ENCODE results near the gene ROGDI.

Gene ROGDI

GRCh38 chr16:4799171-4799855, 3.1 kb downstream of the ROGDI start:
- H3K9me2 ChIP-seq (ENCODE audit: low read depth, low read length), result no peaks in the 10 kb centered on the region
- no peaks in the 10 kb centered on the region for H3K79me2 ChIP-seq (ENCODE audit: insufficient read depth, low read length)
- no peak overlapping the region for H3K4me3 ChIP-seq (ENCODE audit: low read depth, low read length, poor library complexity, severe bottlenecking)
- TF ChIP-seq, protein P1, sequence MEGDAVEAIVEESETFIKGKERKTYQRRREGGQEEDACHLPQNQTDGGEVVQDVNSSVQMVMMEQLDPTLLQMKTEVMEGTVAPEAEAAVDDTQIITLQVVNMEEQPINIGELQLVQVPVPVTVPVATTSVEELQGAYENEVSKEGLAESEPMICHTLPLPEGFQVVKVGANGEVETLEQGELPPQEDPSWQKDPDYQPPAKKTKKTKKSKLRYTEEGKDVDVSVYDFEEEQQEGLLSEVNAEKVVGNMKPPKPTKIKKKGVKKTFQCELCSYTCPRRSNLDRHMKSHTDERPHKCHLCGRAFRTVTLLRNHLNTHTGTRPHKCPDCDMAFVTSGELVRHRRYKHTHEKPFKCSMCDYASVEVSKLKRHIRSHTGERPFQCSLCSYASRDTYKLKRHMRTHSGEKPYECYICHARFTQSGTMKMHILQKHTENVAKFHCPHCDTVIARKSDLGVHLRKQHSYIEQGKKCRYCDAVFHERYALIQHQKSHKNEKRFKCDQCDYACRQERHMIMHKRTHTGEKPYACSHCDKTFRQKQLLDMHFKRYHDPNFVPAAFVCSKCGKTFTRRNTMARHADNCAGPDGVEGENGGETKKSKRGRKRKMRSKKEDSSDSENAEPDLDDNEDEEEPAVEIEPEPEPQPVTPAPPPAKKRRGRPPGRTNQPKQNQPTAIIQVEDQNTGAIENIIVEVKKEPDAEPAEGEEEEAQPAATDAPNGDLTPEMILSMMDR (IDR thresholded peaks at IDR 0.05; ENCODE audit: low read length), result no peak
- no peak for TF ChIP-seq EZH2 (IDR thresholded peaks at IDR 0.05; ENCODE audit: borderline replicate concordance, low read length)
- H3K27me3 ChIP-seq (ENCODE audit: insufficient read depth, low read length), result peaks cover 3% of the 10 kb centered on the region; the same call in 1 of the 2 replicates
- no peak overlapping the region for H3K27ac ChIP-seq (ENCODE audit: low read depth, low read length, poor library complexity, severe bottlenecking)
- no peak overlapping the region for H3K9ac ChIP-seq (ENCODE audit: low read length)
- H3K4me2 ChIP-seq (ENCODE audit: low read length), result no peak overlapping the region
- no peak overlapping the region for H2AFZ ChIP-seq (ENCODE audit: low read length)
- H3F3A ChIP-seq (ENCODE audit: insufficient read depth, low read length), result no peaks in the 10 kb centered on the region
- H3K36me3 ChIP-seq (ENCODE audit: insufficient read depth, low read length), result peaks cover under 1% of the 10 kb centered on the region; the same call in 1 of the 2 replicates
- H3K4me1 ChIP-seq (ENCODE audit: insufficient read depth, low read length, severe bottlenecking), result peaks cover 16% of the 10 kb centered on the region
- H3K9me3 ChIP-seq (ENCODE audit: low read length), result no peaks in the 10 kb centered on the region
- H4K20me1 ChIP-seq (ENCODE audit: insufficient read depth, low read length), result no peaks in the 10 kb centered on the region

DNA sequence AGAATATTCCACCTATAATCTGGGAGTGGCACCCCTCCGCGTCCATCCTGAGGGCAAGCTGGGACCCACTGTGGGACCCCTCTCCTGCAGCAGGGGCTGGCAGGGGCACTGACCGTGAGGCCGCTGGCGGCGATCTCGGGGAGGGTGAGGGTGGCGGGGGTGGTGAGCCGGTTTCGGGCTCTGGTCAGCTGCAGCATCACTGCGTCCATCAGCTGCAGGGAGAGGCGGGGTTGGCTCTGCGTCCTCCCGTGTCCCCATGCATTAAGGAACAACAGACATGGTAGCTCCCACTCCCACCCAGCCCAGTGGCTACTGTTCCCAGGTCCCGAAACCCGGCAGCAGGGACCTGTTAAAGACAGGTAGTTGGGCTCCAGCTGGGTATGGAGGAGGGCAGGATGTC, 4.0 kb downstream of the ROGDI start:
- Histone ChIP-seq H3K27me3 (ENCODE audit: insufficient read depth, low read length) (peaks cover 3% of the 10 kb centered on the region; the same call in 1 of the 2 replicates), H4K20me1 (ENCODE audit: insufficient read depth, low read length) (no peaks in the 10 kb centered on the region), H3F3A (ENCODE audit: insufficient read depth, low read length) (no peaks in the 10 kb centered on the region), H3K9me2 (ENCODE audit: low read depth, low read length) (no peaks in the 10 kb centered on the region), H3K9me3 (ENCODE audit: low read length) (no peaks in the 10 kb centered on the region), H3K4me1 (ENCODE audit: insufficient read depth, low read length, severe bottlenecking) (peaks cover 15% of the 10 kb centered on the region), H3K36me3 (ENCODE audit: insufficient read depth, low read length) (no peaks in the 10 kb centered on the region), H3K9ac (ENCODE audit: low read length) (no peak overlapping the region), H3K4me2 (ENCODE audit: low read length) (no peak overlapping the region), H3K79me2 (ENCODE audit: insufficient read depth, low read length) (no peaks in the 10 kb centered on the region), H2AFZ (ENCODE audit: low read length) (no peak overlapping the region), H3K27ac (ENCODE audit: low read depth, low read length, poor library complexity, severe bottlenecking) (no peak overlapping the region), H3K4me3 (ENCODE audit: low read depth, low read length, poor library complexity, severe bottlenecking) (no peak overlapping the region)
- TF ChIP-seq, protein P1 (IDR thresholded peaks at IDR 0.05; ENCODE audit: low read length), result no peak
- no peak for TF ChIP-seq EZH2 (IDR thresholded peaks at IDR 0.05; ENCODE audit: borderline replicate concordance, low read length)

GRCh38 chr16:4797805-4798252, 4.6 kb downstream of the ROGDI start:
- Histone ChIP-seq H2AFZ (ENCODE audit: low read length) (no peak overlapping the region), H3K27me3 (ENCODE audit: insufficient read depth, low read length) (peaks cover 3% of the 10 kb centered on the region; the same call in 1 of the 2 replicates), H3K27ac (ENCODE audit: low read depth, low read length, poor library complexity, severe bottlenecking) (no peak overlapping the region), H3K4me3 (ENCODE audit: low read depth, low read length, poor library complexity, severe bottlenecking) (no peak overlapping the region), H3K4me1 (ENCODE audit: insufficient read depth, low read length, severe bottlenecking) (peaks cover 9% of the 10 kb centered on the region), H4K20me1 (ENCODE audit: insufficient read depth, low read length) (no peaks in the 10 kb centered on the region), H3F3A (ENCODE audit: insufficient read depth, low read length) (no peaks in the 10 kb centered on the region), H3K9me3 (ENCODE audit: low read length) (no peaks in the 10 kb centered on the region), H3K9ac (ENCODE audit: low read length) (no peak overlapping the region), H3K4me2 (ENCODE audit: low read length) (no peak overlapping the region), H3K79me2 (ENCODE audit: insufficient read depth, low read length) (no peaks in the 10 kb centered on the region), H3K9me2 (ENCODE audit: low read depth, low read length) (no peaks in the 10 kb centered on the region), H3K36me3 (ENCODE audit: insufficient read depth, low read length) (no peaks in the 10 kb centered on the region)
- TF ChIP-seq EZH2 (IDR thresholded peaks at IDR 0.05; ENCODE audit: borderline replicate concordance, low read length), result no peak
- TF ChIP-seq, protein P1 (IDR thresholded peaks at IDR 0.05; ENCODE audit: low read length), result no peak
